GM10266 (cell line): ENCODE results near the gene ASB5.

Experiments used
- DNase-seq: peaks from one replicate; pipeline ENCODE4 v3.0.0; 2012; ENCODE audit errors: extremely low spot score
- CTCF ChIP-seq: IDR thresholded peaks from 2 replicates; pipeline ENCODE4 v1.5.1; 2012; ENCODE audit warnings: mild to moderate bottlenecking, low read depth; ENCODE audit not compliant: control insufficient read depth, insufficient read depth; ENCODE audit errors: missing control alignments

Gene ASB5, protein sequence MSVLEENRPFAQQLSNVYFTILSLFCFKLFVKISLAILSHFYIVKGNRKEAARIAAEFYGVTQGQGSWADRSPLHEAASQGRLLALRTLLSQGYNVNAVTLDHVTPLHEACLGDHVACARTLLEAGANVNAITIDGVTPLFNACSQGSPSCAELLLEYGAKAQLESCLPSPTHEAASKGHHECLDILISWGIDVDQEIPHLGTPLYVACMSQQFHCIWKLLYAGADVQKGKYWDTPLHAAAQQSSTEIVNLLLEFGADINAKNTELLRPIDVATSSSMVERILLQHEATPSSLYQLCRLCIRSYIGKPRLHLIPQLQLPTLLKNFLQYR

GRCh38 chr4:176268963-176269362, at the start of gene ASB5:
Gene ASB5, minus strand, starts transcription at chr4:176269222. Its CDS starts 114 bp downstream, at chr4:176269108.
- no peak for TF ChIP-seq CTCF
- DNase-seq = no peak

DNA sequence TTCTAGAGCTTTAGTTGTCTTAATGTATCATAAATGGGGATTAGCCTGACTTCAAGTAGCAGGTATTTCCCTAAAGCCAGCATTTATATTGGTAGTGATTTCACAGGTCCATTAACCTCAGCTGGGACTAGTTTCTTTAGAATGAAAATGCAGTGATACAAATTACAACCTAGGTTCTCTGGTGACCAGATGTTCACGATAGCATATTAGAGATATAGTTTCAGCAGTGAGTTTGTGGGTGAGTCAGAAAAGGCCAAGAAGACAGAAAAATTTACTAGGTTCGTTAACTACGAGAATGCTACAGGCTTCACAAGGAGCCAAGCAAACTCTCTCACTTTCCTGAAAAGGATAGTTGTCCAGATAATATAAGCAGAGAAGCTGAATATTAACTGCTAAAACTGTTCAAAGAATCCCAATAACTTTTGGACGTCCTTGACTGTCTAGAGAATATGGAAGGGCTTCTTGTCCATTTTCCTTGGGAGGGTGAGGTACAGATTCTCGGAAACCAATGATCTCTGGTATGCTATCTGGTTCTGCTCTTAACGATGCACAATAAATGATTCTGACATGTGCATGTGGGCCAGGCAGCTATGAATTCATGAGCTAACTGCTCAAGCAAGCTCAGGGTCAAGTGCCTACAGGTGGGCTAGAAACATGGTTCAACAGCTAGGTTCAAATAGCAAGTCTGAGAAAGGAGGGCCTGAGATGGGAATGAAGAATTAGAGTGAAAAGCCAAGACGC, 44.7 kb upstream of the ASB5 start:
- DNase-seq = no peak
- TF ChIP-seq CTCF = no peak

- no peak for TF ChIP-seq CTCF
- DNase-seq = no peak
Observed at GRCh38 chr4:176309772-176310171, 40.8 kb upstream of the ASB5 start.

GRCh38 chr4:176309046-176309445, 40.0 kb upstream of the ASB5 start:
- DNase-seq = peak; percentile 49
- TF ChIP-seq CTCF = no peak

GRCh38 chr4:176308441-176308840, 39.4 kb upstream of the ASB5 start:
- no peak for TF ChIP-seq CTCF
- DNase-seq = no peak

DNA sequence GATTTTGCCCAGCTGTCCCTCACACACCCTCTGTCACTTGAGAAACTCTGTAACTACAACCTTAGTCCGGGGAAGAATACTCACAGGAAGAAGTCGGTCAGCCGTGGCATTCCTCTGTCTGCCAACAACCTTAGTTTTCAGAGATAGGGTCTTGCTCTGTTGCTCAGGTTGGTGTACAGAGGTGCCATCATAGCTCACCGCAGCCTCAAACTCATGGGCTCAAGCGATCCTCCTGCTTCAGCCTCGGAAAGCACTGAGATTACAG, 38.6 kb upstream of the ASB5 start:
- no peak for TF ChIP-seq CTCF
- DNase-seq = no peak
